Activated CD8-positive, alpha-beta memory T cell treated with anti-CD3 and anti-CD28 coated beads for 1 hour (primary cell): ENCODE data around the gene CFAP46.
"Not testable (repeated sequence)": the region's sequence is repeated elsewhere in the genome, so short reads cannot be mapped to it uniquely, and the experiment has no call there.

Experiments
- DNase-seq, 2 donors: peaks; one replicate each; pipeline ENCODE4 v3.0.0-alpha.2; 2020; ENCODE audit warnings: low read depth in 1 of 2; ENCODE audit errors: extremely low read depth in 1 of 2

Gene CFAP46

GRCh38 chr10:132810141-132810806, 132.1 kb downstream of the CFAP46 start:
- DNase-seq: no peak

GRCh38 chr10:132809232-132810140, 132.9 kb downstream of the CFAP46 start:
- no peak for DNase-seq

GRCh38 chr10:132808383-132809231, 133.8 kb downstream of the CFAP46 start:
- DNase-seq: no peak

GRCh38 chr10:132807621-132808049, 134.7 kb downstream of the CFAP46 start:
- DNase-seq: no peak

- DNase-seq: no peak
Measured at GRCh38 chr10:132806561-132807003, 135.8 kb downstream of the CFAP46 start.

GRCh38 chr10:132806110-132806509, 136.3 kb downstream of the CFAP46 start:
- DNase-seq: no peak

- DNase-seq: no peak
Measured at GRCh38 chr10:132805599-132805998, 136.8 kb downstream of the CFAP46 start.

GRCh38 chr10:132804785-132805426, 137.5 kb downstream of the CFAP46 start:
- no peak for DNase-seq

GRCh38 chr10:132804287-132804686, 138.1 kb downstream of the CFAP46 start:
- DNase-seq: no peak

GRCh38 chr10:132803416-132804210, 138.8 kb downstream of the CFAP46 start:
- DNase-seq: no peak

GRCh38 chr10:132802694-132803320, 139.6 kb downstream of the CFAP46 start:
- no peak for DNase-seq

GRCh38 chr10:132802048-132802447, 140.3 kb downstream of the CFAP46 start:
- DNase-seq: no peak

GRCh38 chr10:132799865-132800264, 142.5 kb downstream of the CFAP46 start:
- DNase-seq: no peak

GRCh38 chr10:132798876-132799275, 143.5 kb downstream of the CFAP46 start:
- no peak for DNase-seq

GRCh38 chr10:132798403-132798802, 144.0 kb downstream of the CFAP46 start:
- no peak for DNase-seq

GRCh38 chr10:132797986-132798385, 144.4 kb downstream of the CFAP46 start:
- DNase-seq: not testable (repeated sequence)

GRCh38 chr10:132796846-132797245, 145.5 kb downstream of the CFAP46 start:
- no peak for DNase-seq

GRCh38 chr10:132793871-132794849, 148.2 kb downstream of the CFAP46 start:
- DNase-seq: no peak
